HG02938 (cell line): ENCODE results near the gene AOC1.

Experiments
- ATAC-seq: cut with Tn5 transposase; IDR thresholded peaks from one replicate; pipeline ENCODE4 v1.9.1; 2021; ENCODE audit warnings: mild to moderate bottlenecking, moderate library complexity; ENCODE audit not compliant: unreplicated experiment

AOC1 gene

GRCh38 chr7:150831851-150832250 lies 20.5 kb upstream of the AOC1 start:
- ATAC-seq = no peak

GRCh38 chr7:150835019-150835418 lies 17.3 kb upstream of the AOC1 start:
- no peak for ATAC-seq

GRCh38 chr7:150835702-150836280 lies 16.5 kb upstream of the AOC1 start:
- no peak for ATAC-seq

GRCh38 chr7:150838965-150839650 lies 13.2 kb upstream of the AOC1 start:
- no peak for ATAC-seq

- ATAC-seq = no peak
These were observed 10.3 kb upstream of the AOC1 start for GRCh38 chr7:150842018-150842417.

- ATAC-seq = no peak
These were observed 9.6 kb upstream of the AOC1 start for GRCh38 chr7:150842716-150843115.

- no peak for ATAC-seq
These were observed 6.9 kb upstream of the AOC1 start for GRCh38 chr7:150845421-150845861.

GRCh38 chr7:150846291-150847115 lies 5.8 kb upstream of the AOC1 start:
- ATAC-seq = no peak

- no peak for ATAC-seq
These were observed 4.8 kb upstream of the AOC1 start for GRCh38 chr7:150847536-150847935.

GRCh38 chr7:150848111-150848510 lies 4.2 kb upstream of the AOC1 start:
- ATAC-seq = no peak

GRCh38 chr7:150848561-150849115 lies 3.7 kb upstream of the AOC1 start:
- ATAC-seq = no peak

- no peak for ATAC-seq
These were observed 3.0 kb upstream of the AOC1 start for GRCh38 chr7:150849204-150849775.

GRCh38 chr7:150850273-150850672 lies 2.0 kb upstream of the AOC1 start:
- no peak for ATAC-seq

GRCh38 chr7:150851492-150852370 lies 586 bp upstream of the AOC1 start:
- no peak for ATAC-seq

- ATAC-seq = no peak
These were observed 2.0 kb downstream of the AOC1 start for GRCh38 chr7:150854066-150855000.

- ATAC-seq = no peak
These were observed 2.7 kb downstream of the AOC1 start for GRCh38 chr7:150855046-150855445.

GRCh38 chr7:150855476-150856302 lies 3.4 kb downstream of the AOC1 start:
- no peak for ATAC-seq
